ENCODE data around the gene BSPRY.
"Not testable (repeated sequence)": the region's sequence is repeated elsewhere in the genome, so short reads cannot be mapped to it uniquely, and the experiment has no call there.

BSPRY gene

GRCh38 chr9:113343732-113344231 lies 5.6 kb upstream of the BSPRY start:
- DNase-seq, result peak; percentile 70

- DNase-seq, result no peak
Measured at GRCh38 chr9:113345190-113345589, 4.2 kb upstream of the BSPRY start.

DNA sequence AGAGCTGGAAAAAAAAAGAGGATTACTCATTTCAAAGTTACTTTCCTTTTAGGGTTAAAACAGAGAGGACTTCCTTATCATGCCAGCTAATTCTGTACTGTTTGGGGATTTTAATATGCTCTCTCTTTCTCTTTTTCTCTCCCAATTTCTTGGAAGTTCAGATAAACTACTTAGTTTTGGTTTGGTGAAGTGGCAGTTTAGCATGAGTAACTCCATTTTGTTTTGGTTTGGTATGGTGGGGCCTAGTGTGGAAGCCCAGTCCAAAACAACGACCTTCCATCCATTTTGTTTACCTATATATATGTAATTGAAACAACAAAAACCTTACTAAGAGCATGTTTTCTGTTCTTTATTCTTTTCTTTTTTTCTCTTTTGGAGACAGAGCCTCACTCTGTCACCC lies 3.7 kb upstream of the BSPRY start:
- no peak for DNase-seq

DNA sequence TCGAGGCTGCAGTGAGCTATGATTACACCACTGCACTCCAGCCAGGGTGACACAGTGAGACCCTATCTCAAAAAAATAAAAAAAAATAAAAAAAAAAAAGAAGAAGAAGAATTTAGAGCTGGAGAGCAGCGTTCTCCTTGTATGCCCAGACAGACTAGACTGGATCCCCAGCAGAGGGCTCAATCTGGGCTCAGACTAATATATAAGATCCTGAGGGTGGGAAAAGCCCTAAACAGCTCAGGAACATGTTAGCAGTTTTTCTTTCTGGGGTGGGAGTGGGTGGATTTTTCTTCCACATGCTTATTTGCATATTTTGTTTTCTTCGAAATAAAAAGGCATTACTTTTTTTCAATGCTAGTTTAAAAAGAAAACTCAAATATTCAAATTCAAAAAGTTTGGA lies 904 bp upstream of the BSPRY start:
- no peak for DNase-seq

DNA sequence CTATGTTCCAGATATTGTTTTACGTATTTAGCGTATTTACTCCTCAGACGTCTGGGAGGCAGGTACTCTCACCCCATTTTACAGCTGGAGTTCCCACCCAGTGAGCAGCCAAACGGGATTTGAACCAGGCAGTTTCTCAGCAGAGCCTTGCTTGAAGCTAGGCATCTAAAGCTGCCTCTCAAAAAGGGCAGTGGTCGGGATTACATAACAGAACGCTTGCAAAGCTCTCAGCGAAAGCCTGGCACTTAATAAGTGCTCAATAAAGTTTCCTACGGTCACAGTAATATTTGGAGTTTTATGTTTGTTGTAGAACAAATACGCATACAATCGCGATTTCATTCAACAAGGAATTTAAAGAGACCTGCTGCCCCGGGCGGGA lies 286 bp upstream of the BSPRY start:
- DNase-seq, result no peak

GRCh38 chr9:113350107-113350661 lies 843 bp downstream of the BSPRY start:
- no peak for DNase-seq

- DNase-seq, result no peak
Measured at GRCh38 chr9:113350937-113351336, 1.6 kb downstream of the BSPRY start.

DNA sequence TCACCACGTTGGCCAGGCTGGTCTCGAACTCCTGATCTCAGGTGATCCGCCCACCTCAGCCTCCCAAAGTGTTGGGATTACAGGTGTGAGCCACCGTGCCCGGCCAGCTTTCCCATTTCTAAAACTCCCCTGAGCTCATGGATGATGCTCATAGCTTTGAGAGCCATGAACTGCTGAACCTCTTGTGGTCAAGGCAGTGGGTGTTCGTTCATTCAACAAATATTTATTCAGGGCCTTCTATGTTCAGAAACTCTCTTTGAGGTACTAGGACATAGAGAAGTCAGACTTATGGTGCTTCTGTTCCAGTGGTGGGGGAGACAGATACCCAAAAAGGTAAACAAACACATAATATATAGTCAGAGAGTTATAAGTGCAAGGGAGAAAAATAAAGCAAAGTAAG lies 2.7 kb downstream of the BSPRY start:
- no peak for DNase-seq

DNA sequence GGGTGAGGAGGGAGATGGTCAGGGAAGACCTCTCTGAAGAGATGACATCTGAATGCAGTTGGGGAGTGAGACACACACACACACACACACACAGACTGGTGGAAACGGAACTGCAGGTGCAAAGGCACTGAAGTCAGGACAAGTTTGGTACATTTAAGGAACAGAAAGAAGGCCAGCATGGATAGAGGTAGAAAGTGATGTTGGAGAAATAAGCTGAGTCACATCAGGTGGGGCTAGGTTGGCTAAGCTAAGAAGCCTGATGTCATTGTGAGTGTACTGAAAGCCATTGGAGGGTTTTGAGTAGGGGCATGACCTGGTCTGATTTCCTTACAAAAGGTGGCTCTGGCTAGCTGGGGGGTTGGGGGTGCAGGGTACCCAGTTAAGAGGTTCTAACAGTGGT lies 3.1 kb downstream of the BSPRY start:
- no peak for DNase-seq

DNA sequence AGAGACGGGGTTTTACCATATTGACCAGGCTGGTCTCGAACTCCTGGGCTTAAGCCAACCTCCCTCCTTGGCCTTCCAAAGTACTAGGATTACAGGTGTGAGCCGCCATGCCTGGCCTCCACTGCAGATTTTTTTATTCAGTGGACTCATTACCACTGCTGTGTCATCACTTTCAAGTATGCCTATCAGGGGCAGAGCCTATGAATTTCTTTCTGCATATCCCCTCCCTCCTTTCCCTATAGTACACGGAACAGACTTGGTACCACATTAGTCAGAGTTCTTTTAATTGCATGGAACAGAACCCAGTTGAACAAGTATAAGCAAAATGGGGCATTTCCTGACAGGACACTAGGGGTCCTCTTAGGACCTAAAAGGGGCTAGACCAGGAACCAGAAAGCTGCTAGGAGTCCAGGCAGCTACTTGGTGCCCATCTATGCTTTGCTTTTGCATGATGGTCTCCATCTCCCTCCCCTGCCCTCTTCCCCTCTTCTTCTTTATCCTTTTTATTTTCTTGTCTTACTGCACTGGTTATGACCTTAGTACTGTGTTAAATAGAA lies 5.8 kb downstream of the BSPRY start:
- no peak for DNase-seq

DNA sequence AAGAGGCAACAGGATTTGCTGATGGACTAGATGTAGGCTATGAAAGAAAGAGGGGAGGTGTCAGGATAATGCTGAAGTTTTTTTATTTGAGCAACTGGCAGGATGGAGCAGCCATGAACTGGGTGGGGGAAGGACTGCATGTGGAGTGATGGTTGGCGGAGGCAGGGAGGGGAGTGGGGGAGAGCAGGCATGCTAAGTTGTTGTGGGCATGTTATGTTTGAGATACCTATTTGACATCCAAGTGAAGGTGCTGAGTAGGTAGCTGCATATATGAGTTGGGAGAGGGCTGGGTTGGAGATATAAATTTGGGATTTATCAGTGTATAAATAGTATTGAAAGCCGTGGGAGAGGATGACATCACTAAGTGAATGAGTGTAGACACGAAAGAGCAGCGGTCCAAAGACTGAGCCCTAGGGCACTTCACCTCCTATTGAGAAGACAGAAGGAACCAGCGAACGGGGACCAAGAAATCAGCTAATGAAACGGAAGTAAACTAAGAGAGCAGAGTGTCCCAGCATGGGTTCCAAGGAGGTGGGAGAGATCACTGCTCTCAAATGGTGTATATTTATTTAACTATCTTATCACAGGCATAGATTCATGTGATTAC lies 7.4 kb downstream of the BSPRY start:
- no peak for DNase-seq

DNA sequence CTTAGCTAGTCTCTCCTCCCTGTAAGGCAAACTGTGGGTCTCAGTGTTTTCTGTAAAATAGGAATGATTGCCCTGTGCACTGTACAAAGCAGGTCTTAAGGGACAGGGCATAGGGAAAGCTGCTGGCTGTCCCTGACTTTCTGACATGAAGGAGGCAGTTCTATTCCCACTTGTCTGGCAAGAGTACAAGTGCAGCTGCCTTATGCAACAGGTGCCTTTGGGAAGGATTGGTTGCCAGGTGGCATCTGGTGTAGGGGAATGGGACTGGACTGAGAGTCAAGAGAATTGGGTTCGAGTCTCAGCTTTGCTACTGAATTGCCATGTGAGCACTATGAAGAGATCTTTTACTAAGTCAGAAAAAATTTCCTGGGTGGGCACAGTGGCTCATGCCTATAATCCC lies 10.0 kb downstream of the BSPRY start:
- DNase-seq, result no peak

DNA sequence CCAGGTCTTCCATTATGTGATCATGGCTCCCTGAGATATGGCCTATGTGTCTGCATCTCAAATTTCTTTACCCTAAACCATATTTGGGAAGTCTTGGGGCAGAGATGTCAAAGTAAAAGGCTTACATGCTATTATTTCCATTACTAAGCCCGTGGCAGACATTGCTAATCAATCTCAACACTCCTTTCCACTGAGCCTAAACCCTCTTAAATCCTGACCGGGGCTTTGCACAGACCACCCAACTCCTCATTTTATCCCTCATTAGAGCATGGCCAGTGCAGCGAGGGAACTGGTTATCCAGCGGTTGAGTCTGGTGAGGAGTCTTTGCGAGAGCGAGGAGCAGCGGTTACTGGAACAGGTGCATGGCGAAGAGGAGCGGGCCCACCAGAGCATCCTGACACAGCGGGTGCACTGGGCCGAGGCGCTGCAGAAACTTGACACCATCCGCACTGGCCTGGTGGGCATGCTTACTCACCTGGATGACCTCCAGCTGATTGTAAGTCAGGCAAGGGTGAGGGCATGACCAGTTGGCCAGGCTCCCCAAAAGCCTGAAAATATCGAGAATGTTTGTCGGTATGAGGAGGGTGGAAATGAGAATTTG lies 11.0 kb downstream of the BSPRY start:
- no peak for DNase-seq

GRCh38 chr9:113361304-113362018 lies 12.1 kb downstream of the BSPRY start:
- DNase-seq, result no peak

- no peak for DNase-seq
Measured at GRCh38 chr9:113363336-113363735, 14.0 kb downstream of the BSPRY start.

- DNase-seq, result no peak
Measured at GRCh38 chr9:113364951-113365350, 15.6 kb downstream of the BSPRY start.

DNA sequence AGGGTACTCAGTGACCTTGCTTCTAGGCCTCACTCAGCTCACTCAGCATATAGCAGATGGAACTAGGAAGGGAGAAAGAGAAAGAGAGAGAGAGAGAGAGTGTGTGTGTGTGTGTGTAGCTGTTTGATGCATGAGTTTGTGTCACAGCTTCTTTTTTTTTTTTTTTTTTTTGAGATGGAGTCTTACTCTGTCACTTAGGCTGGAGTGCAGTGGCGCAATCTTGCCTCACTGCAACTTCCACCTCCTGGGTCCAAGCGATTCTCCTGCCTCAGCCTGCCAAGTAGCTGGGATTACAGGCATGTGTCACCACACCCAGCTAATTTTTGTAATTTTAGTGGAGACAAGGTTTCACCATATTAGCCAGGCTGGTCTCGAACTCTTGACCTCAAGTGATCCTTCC lies 16.3 kb downstream of the BSPRY start:
- DNase-seq, result not testable (repeated sequence)

DNA sequence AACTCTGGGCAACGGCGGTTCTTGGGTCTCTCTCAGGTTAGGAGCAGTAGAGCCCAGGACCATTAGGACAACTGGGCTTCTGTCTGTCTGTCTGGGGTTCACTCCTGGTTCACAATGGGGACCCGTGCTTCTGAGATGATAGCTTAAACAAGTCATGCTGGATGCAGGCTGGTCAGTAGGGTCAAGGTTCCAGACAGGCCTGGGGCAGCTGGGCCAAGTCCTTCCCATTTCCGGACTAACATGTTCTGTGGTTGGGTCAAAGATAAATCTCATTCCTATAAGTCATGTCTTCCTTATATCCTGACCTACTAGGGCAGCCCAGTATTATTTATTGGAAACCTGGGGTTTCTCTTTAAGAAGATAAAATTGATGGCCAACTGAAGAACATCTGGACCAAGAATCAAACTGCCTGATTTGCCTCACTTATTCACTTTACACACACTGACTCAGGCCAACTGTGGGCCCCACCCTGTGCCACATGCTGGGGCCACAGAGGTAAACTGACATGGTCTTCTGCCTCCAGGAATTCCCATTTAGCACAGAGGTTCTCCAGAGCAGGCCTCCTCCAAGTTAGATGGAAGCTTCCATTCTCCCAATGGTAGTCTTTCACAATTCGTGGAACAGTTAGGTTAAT lies 19.1 kb downstream of the BSPRY start:
- DNase-seq, result no peak

- no peak for DNase-seq
Measured at GRCh38 chr9:113368982-113369854, 19.9 kb downstream of the BSPRY start.

DNA sequence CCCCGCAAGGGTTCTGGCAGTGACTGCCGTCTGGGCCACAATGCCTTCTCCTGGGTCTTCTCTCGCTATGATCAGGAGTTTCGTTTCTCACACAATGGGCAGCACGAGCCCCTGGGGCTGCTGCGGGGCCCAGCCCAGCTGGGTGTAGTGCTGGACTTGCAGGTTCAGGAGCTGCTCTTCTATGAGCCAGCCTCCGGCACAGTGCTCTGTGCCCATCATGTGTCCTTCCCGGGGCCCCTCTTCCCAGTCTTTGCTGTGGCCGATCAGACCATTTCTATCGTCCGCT lies 20.5 kb downstream of the BSPRY start:
- no peak for DNase-seq

DNA sequence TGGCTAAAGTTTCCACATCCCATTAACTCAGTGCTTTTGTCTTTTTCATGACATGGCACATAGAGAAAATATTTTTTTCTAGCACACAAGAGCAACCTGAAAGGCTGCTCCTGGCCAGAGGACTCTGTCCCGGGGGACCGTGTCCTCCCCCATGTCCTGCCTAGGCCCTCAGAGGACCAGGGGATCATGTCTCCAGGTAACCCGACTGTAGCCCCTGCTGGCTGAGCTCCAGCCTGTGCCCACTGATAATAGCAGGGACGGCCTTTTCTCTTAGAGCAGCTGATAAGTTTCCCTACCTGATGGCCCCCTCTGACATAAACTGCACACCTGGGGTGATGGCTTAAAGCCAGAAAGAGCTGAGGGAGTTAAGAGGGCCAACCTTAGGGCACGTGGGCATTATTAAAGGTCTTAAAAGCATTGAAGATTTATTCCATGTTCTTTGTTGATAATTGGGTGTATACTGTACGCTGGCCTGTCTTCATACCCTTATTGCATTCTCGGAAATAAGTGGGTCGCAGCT lies 21.5 kb downstream of the BSPRY start:
- DNase-seq, result no peak

- no peak for DNase-seq
Measured at GRCh38 chr9:113372059-113372458, 22.7 kb downstream of the BSPRY start.

Measured in NCI-H1092 (cell line).